Measurements from ENCODE around the gene CALU.

GRCh38 chr7:128812514-128813168 is 73.5 kb downstream of the CALU start:
- TF ChIP-seq CTCF (conservative IDR thresholded peaks at IDR 0.05) = no peak
- TF ChIP-seq ZFX (IDR thresholded peaks at IDR 0.05) = no peak
